Transverse colon (tissue), 4 donors: Measurements from ENCODE around the gene TGIF1. TPM values are rescaled to one million over a fixed set of nuclear protein-coding genes. Genes with fewer than 3 reads are reported as not detected.

Experiments
- DNase-seq: peaks from one replicate; pipeline ENCODE4 v3.0.0-alpha.2; 2019
- H3K27ac ChIP-seq, 4 donors: fragments of 200-600 bp; sonication (generic); 2 replicates each; pipeline ENCODE4 v1.5.1; 2016 to 2018; ENCODE audit warnings: inconsistent platforms in 4 of 4
- H3K27me3 ChIP-seq: fragments of 200-600 bp; sonication (generic); 2 replicates; pipeline ENCODE4 v1.5.1; 2017; ENCODE audit warnings: inconsistent platforms
- H3K36me3 ChIP-seq, 4 donors: fragments of 200-600 bp; sonication (generic); 2 replicates each; pipeline ENCODE4 v1.5.1; 2017 to 2019; ENCODE audit warnings: inconsistent platforms in 4 of 4
- H3K4me1 ChIP-seq, 4 donors: fragments of 200-600 bp; sonication (generic); 2 replicates each; pipeline ENCODE4 v1.5.1; 2017 to 2020; ENCODE audit warnings: inconsistent platforms in 4 of 4
- H3K4me3 ChIP-seq, 4 donors: fragments of 200-600 bp; sonication (generic); 1 replicate in 1 of 4; 2 replicates in 3 of 4; pipeline versions ENCODE4 v1.5.1 to v1.6.1; 2017 to 2019; ENCODE audit warnings: inconsistent platforms in 4 of 4
- H3K9me3 ChIP-seq, 2 donors: fragments of 200-600 bp; sonication (generic); 2 replicates each; pipeline ENCODE4 v1.5.1; 2017 to 2019; ENCODE audit warnings: inconsistent platforms in 2 of 2
- EP300 ChIP-seq: sonication (generic); formaldehyde crosslinking; IDR thresholded peaks from one replicate; pipeline ENCODE4 v1.6.1; 2017; ENCODE audit warnings: antibody characterized with exemption, low read depth
- POLR2A ChIP-seq: fragments of 450-650 bp; IDR thresholded peaks from one replicate; pipeline ENCODE4 v1.6.1; 2016; ENCODE audit warnings: antibody characterized with exemption, mild to moderate bottlenecking, moderate library complexity
- POLR2AphosphoS5 ChIP-seq, 3 donors: sonication (generic); formaldehyde crosslinking; IDR thresholded peaks; one replicate each; pipeline ENCODE4 v1.6.1; 2016; ENCODE audit warnings: antibody characterized with exemption in 3 of 3
- WGBS, 2 donors: methylation state at CpG; one replicate each; pipeline ENCODE4 v1.1.5; 2018; ENCODE audit warnings: low coverage in 1 of 2; 5-methylcytosine and 5-hydroxymethylcytosine counted together
- in situ Hi-C, 4 donors: fragments of 200-750 bp; cut with MboI; loops; one replicate each; pipeline versions ENCODE4 v1.15.0 to v1.15.1; 2017; ENCODE audit warnings: low sequenced_read_pairs in 3 of 4, low pct_ligation_motif_present in 1 of 4, low pct_unique_long_range_greater_than_20kb in 1 of 4
- intact Hi-C: fragments of 100-400 bp; cut with DNase I; formaldehyde crosslinking; loops from one replicate; pipeline ENCODE4 v1.15.1; 2023; ENCODE audit warnings: low total_unique reads
- total RNA-seq, 4 donors: library from RNA; depleted of rRNA; stranded (reverse); fragments of >200 nt; gene quantifications; one replicate each; pipeline ENCODE4 v1.1.0, GENCODE V29; 2016
- TF ChIP-seq, protein P1 (sequence below), 5 experiments: fragments of 200-600 bp in 3 of 5; fragments of 450-650 bp in 2 of 5; sonication (generic) in 3 of 5; IDR thresholded peaks; 1 replicate in 2 of 5; 2 replicates in 3 of 5; pipeline ENCODE4 v1.5.1; 2016 to 2017; ENCODE audit warnings: antibody characterized with exemption in 5 of 5, inconsistent platforms in 3 of 5, mild to moderate bottlenecking in 2 of 5, moderate library complexity in 1 of 5

The TGIF1 gene
- total RNA-seq, 4 donors from 2014 or later = 23.2 to 166 (median 53.3) TPM

DNA sequence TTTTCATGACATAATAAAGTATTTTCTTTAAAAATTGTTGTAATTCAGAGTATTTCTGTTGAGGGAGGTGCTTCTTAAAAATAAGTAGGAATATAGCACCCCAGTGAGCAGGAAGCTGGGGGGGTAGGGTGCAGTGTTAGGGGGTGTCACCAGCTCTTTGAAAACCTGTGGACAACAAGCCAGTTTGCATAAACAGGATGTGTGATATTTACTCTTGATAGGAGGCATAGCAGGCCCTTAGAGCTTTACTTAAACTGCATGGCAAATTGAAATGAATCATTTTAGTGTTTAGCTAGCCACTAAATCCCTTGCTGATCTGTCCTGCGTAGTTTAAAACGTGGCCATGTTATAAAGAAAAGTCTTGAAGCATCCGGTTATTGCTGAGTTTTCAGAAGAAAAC, 8.4 kb downstream of the TGIF1 start:
- Histone ChIP-seq H3K9me3 (no peaks in the 10 kb centered on the region), H3K4me1 (peaks cover 33 to 56% (median 43%) of the 10 kb centered on the region in 4 donors), H3K4me3 (no peak overlapping the region), H3K27me3 (no peaks in the 10 kb centered on the region), H3K27ac (peak overlapping the region; percentile 98 to 99 (median 99)), H3K36me3 (peaks cover 0 to 15% (median 0%) of the 10 kb centered on the region in 4 donors)
- no peak for TF ChIP-seq POLR2AphosphoS5 (IDR thresholded peaks at IDR 0.05)
- TF ChIP-seq, protein P1, sequence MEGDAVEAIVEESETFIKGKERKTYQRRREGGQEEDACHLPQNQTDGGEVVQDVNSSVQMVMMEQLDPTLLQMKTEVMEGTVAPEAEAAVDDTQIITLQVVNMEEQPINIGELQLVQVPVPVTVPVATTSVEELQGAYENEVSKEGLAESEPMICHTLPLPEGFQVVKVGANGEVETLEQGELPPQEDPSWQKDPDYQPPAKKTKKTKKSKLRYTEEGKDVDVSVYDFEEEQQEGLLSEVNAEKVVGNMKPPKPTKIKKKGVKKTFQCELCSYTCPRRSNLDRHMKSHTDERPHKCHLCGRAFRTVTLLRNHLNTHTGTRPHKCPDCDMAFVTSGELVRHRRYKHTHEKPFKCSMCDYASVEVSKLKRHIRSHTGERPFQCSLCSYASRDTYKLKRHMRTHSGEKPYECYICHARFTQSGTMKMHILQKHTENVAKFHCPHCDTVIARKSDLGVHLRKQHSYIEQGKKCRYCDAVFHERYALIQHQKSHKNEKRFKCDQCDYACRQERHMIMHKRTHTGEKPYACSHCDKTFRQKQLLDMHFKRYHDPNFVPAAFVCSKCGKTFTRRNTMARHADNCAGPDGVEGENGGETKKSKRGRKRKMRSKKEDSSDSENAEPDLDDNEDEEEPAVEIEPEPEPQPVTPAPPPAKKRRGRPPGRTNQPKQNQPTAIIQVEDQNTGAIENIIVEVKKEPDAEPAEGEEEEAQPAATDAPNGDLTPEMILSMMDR (IDR thresholded peaks at IDR 0.05) = no peak
- TF ChIP-seq POLR2A = no peak
- in situ Hi-C loops (loop anchor here (5.0 to 25.0 kb wide), 4 partner anchors 129 to 174 kb away; no protein-coding TSS in a partner anchor), intact Hi-C loops (loop anchor here (10.0 kb wide), 1 partner anchor 174 kb away; no protein-coding TSS in a partner anchor)
- no peak for DNase-seq
- 28 to 42% methylated on average over 3 of the region's 3 CpGs for WGBS, 2 donors

- Histone ChIP-seq H3K4me3 (no peak overlapping the region), H3K4me1 (peaks cover 33 to 54% (median 43%) of the 10 kb centered on the region in 4 donors), H3K27me3 (no peaks in the 10 kb centered on the region), H3K9me3 (no peaks in the 10 kb centered on the region), H3K27ac (peak overlapping the region; percentile 98 to 99 (median 99)), H3K36me3 (peaks cover 0 to 15% (median 0%) of the 10 kb centered on the region in 4 donors)
- 50 to 51% methylated on average over 5 of the region's 5 CpGs for WGBS, 2 donors
- DNase-seq = no peak
- in situ Hi-C loops (loop anchor here (5.0 to 25.0 kb wide), 4 partner anchors 128 to 174 kb away; no protein-coding TSS in a partner anchor), intact Hi-C loops (loop anchor here (10.0 kb wide), 1 partner anchor 174 kb away; no protein-coding TSS in a partner anchor)
- no peak for TF ChIP-seq POLR2AphosphoS5 (IDR thresholded peaks at IDR 0.05)
- TF ChIP-seq, protein P1 (IDR thresholded peaks at IDR 0.05) = no peak
- TF ChIP-seq EP300 = no peak
- no peak for TF ChIP-seq POLR2A
Observed at GRCh38 chr18:3458952-3459853, 9.2 kb downstream of the TGIF1 start.

GRCh38 chr18:3460823-3461398, 10.9 kb downstream of the TGIF1 start:
- Histone ChIP-seq H3K4me3 (no peak overlapping the region), H3K4me1 (peaks cover 21 to 38% (median 31%) of the 10 kb centered on the region in 4 donors), H3K36me3 (peaks cover 0 to 15% (median 0%) of the 10 kb centered on the region in 4 donors), H3K27me3 (no peaks in the 10 kb centered on the region), H3K9me3 (no peaks in the 10 kb centered on the region), H3K27ac (no peak overlapping the region)
- intact Hi-C loops (no loop called here), in situ Hi-C loops (loop anchor here in 2 of 4 donors (25.0 kb wide), 2 partner anchors 126 to 174 kb away; no protein-coding TSS in a partner anchor)
- TF ChIP-seq POLR2AphosphoS5 (IDR thresholded peaks at IDR 0.05) (no peak), EP300 (no peak), POLR2A (no peak)
- TF ChIP-seq, protein P1 (IDR thresholded peaks at IDR 0.05) = no peak
- 97% methylated on average over 4 of the region's 4 CpGs for WGBS, 2 donors
- DNase-seq = no peak

DNA sequence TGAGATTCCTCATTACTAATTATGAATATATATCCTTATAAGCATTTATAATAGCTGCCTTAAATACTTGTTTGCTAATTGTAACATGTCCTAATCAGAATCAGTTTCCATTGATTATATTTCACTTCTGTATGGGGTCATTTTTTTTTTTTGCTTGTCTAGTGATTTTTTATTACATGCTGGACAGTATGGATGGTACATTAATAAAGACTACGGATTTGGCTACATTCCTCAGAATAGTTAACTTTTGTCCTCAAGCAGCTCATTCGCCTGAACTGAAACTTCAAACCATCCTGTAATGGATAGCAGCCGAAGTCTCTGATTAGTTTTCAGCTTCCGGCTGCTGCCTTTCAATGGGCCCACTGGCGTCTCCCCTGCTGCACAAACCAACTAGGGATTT, 11.7 kb downstream of the TGIF1 start:
- TF ChIP-seq, protein P1 (IDR thresholded peaks at IDR 0.05) = no peak
- TF ChIP-seq POLR2AphosphoS5 (IDR thresholded peaks at IDR 0.05) (no peak), POLR2A (no peak), EP300 (no peak)
- Histone ChIP-seq H3K27ac (no peak overlapping the region), H3K4me1 (peaks cover 18 to 38% (median 25%) of the 10 kb centered on the region in 4 donors), H3K36me3 (peaks cover 0 to 15% (median 0%) of the 10 kb centered on the region in 4 donors), H3K4me3 (no peak overlapping the region), H3K9me3 (no peaks in the 10 kb centered on the region), H3K27me3 (no peaks in the 10 kb centered on the region)
- 88 to 97% methylated on average over 5 of the region's 5 CpGs for WGBS, 2 donors
- in situ Hi-C loops (loop anchor here in 2 of 4 donors (25.0 kb wide), 2 partner anchors 126 to 174 kb away; no protein-coding TSS in a partner anchor), intact Hi-C loops (no loop called here)
- no peak for DNase-seq
